CD4-positive, alpha-beta T cell treated with Interferon gamma for 1 hour (primary cell): ENCODE data around the gene ACACA.

Experiments used
- DNase-seq: peaks from one replicate; pipeline ENCODE4 v3.0.0-alpha.2; 2020

Gene ACACA

DNA sequence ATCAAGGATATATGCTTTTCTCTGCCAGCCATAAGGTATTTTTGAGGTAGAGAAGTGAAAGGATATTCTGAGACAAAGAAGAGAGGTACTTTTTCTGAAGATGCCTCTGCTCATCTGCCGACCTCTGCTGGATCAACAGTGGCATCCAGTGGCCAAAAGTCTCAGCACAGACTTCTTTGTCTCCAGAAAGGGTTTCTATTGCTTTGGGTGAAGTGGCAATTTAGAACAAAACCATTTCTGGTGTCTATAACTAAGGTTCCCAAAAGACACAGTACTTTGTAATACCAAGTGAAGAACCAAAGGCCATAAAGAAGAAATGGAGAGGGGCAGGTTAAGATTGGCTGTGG, 186.1 kb downstream of the ACACA start:
- no peak for DNase-seq

DNA sequence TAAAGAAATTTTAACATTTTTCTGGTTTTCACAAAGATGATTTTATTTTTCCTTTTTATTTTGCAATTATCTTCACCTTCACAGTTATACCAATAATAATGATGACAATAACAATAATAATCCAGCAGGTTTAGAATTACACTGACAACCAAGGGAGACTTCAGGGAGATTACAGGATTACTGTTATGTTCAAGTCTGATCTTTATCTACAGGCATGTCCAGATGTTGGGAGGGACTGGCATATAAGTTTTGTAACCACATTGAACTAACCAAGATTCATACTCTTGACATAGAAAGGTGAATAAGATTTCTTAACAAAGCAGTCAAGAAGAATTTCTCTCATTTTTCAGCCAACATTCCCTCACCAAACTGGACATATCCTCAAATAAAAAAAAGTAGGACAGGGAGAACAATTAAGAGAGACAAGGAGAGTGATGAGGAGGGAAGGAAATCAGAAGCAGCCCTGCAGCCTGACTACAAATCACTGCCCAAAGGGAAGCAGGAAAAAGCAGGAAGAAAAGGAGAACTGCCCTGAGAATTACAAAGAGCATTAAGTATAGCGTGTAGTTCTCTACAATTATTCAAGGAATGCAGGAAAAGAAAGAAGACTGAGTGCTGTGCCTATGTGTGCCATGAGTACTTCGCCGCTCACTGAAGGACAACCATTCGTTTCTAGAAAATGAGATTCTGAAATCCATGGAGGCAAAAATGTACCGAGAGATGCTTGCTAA, 186.6 kb downstream of the ACACA start:
- no peak for DNase-seq

DNA sequence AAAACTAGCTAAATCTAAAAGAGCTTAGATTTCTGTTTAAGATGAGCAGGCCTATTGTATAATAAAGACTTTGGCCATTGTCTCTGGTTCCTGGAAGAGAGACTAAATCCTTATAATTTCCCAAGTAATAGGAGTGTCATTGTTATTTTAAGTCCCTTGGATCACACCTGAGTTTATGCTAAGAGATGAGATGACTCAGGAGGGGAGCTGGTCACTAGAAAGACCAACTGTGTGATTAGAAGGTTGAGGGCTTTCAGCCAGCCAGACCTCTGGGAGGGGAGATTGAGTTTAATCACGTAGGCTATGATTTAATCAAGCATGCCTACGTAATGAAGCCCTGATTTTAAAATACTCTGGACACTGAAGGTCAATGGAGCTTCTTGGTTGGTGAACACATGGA, 187.8 kb downstream of the ACACA start:
- DNase-seq = no peak

DNA sequence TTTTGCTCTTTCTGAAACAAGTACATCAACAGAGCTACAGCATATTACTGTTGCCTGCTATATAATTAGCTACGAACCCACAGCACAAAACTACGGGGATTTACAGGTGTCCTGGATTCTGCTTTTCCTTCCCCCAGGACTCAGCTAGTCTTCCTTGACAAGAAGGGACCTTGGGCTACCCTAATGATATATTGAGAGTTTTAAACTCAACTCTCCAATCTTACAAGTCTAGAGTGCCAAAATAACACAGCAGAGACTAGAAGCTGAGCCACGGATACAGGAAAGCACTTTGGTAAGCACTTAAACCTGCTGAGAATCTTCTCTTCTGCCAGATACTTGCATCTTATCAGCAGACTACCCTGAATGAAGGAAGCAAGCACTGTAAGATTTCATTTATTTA, 192.2 kb downstream of the ACACA start:
- no peak for DNase-seq

DNA sequence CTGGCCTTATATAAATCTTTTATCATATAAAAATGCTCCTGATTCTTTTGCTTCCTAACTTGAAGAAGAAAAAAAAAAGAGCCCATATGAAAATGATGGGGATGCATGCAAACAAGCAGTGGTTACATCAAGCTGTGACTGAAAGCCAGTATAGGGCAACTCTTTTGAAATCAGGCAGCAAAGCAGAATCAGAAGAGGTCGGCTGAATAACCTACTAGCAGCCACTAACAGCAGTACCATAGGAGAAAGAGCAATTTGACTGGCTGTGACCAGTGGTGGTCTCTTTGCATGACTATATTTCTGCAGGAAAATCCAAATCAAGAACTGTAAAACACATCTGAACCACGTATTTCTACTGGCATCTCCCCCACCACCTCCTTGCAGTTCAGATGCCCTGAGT, 192.7 kb downstream of the ACACA start:
- DNase-seq = no peak

DNA sequence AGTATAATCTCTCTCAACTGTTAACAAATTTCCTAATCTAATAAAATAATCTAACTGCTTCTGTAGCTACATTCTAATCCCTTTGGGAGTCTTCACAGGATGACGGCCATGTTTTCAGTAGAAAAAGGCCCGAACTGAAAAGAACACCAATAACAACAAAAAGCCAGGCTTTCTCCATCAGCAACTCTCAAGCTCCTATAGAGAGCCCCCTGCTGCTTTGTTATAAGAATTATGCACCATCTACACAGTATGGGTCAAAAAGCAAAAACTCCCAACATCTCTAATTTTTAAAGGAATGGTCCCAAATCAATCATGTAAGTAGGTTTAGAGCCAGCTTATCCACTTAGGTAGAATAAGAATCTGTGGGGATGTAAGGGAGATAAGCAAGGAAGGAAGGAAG, 194.5 kb downstream of the ACACA start:
- DNase-seq = no peak

DNA sequence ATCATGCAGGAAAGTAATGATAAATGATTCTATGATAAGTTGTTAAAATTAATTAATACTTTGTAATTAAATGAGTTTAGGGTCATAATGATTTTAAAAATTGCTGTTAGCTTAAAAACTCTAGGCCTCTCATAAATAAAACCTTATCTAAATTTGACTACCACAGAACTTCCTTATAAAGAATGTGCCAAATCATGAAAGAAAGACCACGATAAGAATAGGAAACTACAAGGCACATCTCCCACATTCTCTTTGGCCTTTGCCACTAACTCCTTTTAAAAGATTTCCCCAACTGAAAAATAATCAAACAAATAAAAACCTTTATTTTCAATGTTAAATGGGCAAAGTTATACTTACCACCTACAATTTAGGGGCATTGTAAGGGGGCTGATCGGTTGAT, 195.5 kb downstream of the ACACA start:
- no peak for DNase-seq

DNA sequence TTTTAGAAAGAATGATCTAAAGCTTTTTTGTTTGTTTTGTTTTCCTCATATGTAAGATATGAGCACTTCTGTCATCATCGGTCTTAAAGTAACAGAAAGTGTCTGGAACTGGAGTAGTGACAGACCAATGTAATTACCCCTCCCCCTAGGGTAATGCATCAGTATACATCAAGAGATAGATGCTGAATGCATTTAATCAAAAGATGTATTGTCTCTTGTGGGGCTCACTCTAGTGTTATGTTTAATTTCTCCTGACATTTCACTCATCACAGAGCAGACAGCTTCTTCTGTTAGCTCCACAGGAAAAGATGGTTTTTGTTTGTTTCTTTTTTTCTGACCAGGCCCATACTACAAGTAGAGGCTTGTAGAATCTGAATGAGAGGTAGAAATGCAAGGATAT, 199.5 kb downstream of the ACACA start:
- no peak for DNase-seq

DNA sequence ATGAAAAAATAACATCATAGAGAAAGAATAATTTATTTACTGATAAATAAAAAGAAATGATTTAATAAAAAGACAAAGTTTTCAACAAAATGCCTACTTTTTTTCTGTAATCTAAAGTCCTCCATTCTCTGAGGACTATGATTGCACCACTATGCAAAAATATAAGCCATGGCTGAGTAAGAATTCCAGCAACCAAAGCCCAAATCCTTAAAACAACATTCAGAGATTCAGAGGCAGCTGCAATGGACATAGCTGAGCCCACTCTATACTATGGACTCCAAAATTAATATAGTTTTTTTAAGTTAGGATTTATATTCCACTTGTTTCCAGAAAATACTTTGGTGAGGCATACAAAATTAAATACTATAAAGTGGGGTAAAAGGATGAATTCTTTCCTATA, 200.3 kb downstream of the ACACA start:
- no peak for DNase-seq

DNA sequence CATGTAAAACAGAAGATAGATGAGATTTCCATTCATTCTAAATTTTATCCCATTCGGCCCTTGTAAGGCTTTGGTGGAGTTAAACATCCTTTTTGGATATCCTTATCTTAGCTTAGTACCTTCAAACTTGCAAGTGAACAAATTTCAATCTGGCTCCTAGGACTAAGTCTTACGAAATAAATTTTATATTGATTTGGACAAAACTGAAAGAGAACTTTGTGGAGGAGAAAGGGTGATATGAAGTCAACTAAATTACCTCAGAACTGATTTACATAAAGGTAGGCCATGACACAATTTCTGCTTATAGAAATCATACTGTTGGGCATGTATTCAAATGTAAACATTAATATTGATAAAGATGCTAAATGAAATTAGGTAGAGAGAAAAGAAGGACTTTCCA, 206.1 kb downstream of the ACACA start:
- no peak for DNase-seq

DNA sequence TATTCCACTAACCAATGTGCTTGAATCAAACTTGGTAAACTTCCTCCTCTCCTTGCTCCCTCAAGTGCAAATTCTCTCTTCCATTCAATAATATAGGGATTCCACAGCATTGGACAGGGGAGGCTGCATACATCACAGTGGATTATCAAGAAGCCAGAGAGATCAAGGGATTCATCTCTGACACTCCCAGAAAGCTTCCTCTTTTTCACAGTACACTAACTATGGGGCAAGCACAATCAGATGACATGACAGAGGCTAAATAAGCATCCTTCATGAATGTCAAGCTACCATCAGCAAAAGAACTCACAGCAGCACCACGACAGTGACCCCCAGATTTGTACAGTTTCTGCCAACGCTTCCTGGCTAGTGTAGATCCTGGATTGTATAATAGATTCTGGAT, 209.3 kb downstream of the ACACA start:
- DNase-seq = no peak

DNA sequence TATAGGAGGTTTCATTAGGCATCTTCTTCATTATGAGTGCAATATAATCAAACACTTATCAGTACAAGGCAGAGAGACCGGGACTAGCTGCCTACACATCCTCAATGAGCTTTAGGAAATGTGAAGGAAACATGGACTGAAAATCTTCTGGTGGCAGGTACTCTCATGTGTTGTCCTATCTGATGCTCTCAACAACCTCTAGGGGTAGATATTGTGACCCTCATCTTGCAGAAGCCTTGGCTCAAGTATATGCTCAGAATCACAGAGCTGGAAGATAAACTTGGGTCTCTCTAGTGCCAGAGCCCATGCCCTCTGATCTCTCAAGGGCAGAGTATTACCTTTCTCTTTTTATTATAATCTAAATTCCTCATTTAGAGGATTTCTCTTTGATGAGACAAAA, 212.4 kb downstream of the ACACA start:
- DNase-seq = no peak

DNA sequence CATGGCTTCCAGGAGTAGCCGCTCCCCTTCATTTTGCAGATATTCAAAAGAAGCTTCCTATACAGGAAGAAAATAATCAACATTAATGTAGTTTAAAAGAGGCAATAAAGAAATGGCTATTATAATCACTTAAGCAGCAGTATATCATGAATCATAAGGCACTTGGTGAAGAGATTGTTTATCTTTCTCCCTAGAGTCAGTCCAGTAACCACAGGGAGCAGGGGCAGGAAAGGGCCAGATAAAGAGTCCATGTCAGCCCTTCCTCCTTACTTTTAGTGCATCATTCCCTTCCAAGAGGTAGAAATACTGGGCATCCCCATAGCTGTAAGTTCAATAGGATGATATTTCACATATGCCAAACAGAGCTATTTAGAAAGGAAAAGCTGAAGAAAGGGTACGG, 215.4 kb downstream of the ACACA start:
- no peak for DNase-seq

DNA sequence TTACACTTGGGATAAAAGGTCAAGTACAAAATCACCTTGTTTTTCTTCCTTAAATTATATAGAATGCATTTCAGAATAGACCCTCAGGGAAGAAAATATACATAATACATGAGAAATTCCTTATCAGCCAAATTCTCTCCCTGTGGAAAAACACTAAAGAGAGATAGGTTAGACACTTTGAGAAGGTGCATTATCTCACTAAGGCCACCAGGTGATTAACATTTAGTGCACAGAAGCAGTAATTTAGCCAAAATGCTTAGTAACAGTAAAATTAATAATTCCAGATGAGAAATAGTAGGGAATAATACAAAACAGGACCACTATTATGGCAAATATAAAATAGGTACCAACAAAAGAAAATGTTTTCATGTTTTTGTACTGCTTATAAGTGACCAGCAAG, 216.1 kb downstream of the ACACA start:
- DNase-seq = no peak

DNA sequence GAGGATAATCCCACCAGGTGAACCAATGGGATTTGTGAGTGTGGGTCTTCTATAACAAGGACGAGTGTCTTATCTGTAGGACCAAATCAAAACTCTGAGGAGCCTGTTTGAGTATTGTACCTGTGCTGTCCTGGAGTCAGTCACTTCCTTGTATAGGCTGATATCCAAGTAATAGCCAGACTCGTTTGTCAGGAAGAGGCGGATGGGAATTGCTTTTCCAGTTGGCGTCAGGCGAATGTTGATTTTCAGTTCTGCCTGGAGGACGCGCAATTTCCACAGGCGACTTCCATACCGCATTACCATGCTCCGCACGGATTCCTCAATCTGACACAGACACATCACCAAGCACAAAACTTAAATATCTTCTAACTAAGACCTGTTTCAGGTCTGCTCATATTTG, 218.5 kb downstream of the ACACA start:
- DNase-seq = no peak

DNA sequence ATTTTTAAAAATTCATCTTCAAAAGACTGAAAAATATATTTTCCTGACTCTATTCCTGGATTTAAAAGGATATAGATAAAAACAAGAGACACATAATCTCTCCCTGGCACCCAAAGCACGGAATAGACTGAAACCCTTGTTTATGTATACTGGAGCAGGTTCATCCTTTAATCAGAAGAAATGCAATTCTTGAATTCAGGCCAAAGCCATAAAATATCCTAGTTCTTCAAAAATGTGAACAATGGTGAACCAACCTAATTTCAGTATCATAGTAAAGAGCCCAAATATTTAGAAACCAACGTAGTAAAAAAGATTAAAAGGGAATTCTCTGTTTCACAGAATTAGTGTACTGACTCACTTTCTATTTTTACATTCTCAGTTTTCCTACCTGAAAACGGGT, 219.4 kb downstream of the ACACA start:
- DNase-seq = no peak

DNA sequence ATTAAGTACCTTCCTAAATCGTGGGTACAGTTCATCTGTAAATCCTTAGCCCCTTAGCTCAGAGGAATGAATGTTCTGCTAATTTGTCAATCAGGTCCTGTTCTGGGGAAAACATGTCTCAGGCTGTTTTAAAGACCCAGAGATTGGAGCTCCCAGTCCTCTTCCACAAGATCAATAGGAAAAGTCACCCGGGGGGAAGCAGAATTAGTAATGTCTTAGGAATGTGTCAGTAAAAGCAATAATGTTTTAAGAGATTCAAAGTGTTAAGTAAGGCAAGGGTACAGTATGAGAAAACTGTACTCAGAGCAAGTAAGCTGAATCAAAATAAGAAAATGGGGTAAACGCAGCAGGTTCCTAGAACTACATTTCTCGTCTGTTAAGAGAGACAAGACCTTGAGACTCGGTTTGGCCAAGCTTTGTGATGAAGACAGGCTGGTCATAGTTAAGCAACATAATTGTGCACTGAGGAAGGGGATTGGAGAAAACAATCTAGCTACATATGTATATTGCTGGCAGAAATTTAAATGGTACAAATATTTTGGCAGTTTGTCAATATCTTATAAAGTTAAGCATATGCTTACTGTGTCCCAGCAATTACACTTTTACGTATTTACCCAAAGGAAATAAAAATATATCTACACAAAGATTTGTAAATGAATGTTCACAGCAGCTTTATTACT, 223.7 kb downstream of the ACACA start:
- DNase-seq = no peak

DNA sequence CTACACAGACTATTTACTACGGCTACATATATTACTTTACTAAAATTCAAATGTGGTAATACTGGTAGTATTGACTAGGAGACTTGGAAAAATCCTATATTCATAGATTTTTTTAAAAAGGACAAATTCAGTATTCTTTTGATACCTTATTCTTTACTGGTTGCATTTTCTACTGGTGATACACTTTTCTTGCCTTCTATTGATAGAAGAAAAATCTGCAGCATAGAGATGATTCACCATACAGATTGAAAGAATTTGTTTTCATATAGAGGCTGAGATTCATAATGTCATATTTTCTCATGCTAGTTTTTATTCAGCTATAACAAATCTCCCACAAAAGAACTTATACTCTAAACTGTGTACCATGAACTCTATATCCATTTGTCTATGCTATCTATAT, 226.3 kb downstream of the ACACA start:
- DNase-seq = no peak

DNA sequence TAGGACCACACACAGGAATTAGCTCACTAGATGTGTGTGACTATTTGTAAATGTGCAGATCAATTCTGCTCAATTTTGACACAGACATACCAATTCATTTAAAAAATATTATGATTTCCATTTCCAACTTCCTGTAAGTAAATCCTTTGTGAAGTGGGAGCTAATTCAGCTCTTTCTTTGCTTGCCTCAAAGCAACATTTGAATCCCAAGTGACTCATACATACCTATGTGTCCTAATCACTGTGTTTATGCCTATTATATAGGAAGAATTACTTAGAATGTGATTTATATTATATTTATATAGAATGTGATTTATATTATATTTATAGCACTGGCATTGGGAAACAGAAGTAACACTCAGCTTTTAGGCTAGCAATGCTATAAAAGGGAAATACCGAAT, 226.7 kb downstream of the ACACA start:
- no peak for DNase-seq

DNA sequence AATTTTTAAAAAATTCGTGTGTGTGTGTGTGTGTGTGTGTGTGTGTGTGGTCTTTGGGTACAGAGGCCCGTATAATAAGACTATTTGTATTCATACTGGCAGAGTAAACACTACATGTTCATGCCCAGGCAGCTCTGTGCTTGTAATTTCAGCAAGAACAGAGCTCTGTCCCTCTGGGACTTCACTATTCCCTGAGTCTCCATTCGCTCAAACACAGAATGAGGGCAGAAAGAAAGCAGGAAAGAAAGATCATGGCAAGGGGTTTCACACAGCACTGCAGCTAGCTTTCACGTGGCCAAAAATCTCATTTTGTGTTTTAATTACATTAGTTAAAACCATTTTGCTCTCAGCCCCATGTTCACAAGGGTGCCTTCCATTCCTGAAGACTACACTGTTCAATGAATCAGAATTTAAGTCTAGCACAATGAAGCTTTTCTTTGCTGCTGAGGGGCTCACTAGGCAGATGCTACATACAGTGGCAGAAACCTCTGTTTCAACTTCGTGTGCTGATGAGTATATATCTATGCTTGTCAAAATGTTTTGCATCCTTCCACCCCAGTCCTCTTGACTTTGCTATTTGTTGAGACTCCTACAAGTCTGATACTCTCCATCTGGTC, 229.3 kb downstream of the ACACA start:
- no peak for DNase-seq

DNA sequence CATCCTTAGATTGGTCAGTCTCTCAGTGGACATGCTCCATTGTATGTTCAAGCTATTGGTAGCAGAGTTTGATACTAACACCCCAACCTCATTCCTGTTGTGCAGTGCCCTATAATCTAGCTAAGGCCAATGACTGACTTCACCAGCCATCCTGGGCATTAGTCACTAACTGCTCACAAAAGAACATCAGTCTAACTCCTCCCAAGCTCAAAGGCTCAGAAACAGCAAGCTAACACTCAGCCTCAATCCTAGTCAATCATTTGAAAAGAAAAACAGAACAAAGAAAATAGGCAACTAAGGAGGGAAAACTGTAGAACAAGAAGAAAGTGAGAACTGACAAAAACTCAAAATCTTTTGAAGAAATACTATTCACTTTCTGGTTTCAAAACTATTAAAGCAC, 229.9 kb downstream of the ACACA start:
- no peak for DNase-seq

DNA sequence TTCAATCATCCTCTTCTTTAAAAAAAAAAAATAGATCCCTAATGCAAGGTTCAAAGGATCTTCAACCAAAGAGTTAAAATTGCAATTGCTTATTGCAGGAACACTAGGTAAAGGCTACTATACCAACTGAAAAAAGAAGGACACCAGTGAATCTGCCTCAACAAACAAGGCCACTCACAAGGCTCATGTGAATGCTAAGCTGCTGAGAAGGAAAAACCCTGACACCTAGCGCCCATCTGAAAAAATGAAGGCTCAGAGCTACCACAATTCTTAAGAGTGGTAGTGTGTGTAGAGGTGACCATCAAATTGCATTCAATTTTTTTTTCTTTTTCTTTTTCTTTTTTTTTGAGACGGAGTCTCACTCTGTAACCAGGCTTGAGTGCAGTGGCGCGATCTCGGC, 232.4 kb downstream of the ACACA start:
- DNase-seq = no peak

DNA sequence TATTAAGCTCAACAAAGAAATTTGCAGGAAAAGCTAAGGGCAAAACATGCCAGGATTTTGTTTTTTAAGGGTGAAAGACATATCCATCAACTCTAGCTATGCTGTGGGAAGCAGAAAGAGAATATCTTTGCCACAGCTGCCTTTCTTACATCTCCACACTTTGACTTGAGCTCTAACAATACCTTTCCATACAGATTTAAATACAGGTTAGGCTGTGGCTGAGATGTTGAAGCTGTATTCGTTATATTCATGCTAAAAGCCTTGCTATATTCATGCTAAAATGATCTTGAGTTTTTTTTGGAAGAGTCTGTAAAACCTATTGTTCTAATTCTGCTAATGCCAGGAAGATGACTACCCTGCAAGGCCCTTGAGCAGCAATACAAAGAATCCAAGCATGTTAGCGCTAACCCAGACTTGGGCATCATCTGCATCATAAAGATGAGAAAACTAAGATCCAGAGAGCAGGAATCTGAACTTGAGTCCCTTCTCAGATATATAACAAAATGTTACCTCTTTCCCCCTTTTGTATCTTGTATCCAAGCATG, 235.7 kb downstream of the ACACA start:
- no peak for DNase-seq

DNA sequence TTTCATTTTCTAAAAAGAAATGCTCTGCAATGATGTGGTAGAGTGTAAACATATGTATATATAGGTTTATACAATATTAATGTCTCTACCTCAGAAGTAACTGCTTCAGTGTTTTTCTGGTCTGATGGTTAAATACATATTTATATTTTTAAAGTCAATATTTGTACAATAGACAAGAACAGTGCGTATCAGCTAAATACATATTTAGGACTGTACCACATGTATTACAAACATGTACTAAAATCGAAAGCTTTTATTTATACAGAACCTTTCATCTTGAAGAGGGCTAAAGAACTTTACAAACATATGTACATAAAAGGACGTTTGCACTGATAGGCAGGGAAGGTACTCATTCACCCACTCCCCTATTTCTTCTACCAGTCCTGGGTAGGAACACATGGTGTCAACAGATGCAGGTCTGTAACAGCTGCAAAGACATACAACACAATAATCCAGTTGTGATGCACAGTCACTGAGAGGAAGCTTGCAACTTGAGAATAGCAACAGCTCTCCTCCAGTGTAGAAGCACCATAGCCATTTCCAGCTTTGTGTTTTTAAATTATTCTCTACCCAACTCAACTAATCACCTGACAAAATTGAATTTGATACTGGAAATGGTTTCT, 237.8 kb downstream of the ACACA start:
- no peak for DNase-seq
